HUDEP-2 (cell line): ENCODE results near the gene SPTBN4.

Experiments
- DNase-seq, 76 experiments: peaks; one replicate each; lab custom pipeline; 2025; ENCODE audit not compliant: unreplicated experiment in 76 of 76; lab: John Stamatoyannopoulos, UW

Gene SPTBN4

DNA sequence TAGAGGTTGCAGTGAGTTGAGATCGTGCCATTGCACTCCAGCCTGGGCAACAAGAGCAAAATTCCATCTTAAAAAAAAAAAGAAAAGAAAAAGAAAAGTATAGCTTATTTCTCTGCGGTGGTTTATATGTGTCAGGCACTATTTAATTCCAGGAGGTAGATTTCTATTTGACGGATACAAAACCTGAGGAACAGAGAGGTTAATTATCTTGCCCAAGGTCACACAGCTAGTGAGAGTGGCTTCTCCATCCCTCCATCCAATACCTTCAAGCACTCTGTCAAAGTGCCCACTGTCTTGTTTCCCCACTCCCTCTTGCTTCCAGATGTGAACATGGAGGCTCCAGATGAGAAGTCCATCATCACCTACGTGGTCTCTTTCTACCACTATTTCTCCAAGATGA is 34.8 kb downstream of the SPTBN4 start:
- DNase-seq = no peak

DNA sequence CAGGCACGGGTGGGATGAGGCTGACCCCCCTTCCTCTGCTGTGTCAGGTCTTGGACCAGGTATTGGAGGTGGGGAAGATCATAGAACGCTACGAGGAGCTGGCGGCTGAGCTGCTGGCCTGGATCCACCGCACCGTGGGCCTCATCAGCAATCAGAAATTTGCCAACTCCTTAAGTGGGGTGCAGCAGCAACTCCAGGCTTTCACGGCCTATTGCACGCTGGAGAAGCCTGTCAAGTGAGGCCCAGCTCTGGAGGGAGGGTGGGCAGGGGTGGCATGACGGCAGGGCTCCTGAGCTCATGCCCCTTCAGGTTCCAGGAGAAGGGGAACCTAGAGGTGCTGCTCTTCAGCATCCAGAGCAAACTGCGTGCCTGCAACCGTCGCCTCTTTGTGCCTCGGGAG is 35.3 kb downstream of the SPTBN4 start:
- DNase-seq = no peak

DNA sequence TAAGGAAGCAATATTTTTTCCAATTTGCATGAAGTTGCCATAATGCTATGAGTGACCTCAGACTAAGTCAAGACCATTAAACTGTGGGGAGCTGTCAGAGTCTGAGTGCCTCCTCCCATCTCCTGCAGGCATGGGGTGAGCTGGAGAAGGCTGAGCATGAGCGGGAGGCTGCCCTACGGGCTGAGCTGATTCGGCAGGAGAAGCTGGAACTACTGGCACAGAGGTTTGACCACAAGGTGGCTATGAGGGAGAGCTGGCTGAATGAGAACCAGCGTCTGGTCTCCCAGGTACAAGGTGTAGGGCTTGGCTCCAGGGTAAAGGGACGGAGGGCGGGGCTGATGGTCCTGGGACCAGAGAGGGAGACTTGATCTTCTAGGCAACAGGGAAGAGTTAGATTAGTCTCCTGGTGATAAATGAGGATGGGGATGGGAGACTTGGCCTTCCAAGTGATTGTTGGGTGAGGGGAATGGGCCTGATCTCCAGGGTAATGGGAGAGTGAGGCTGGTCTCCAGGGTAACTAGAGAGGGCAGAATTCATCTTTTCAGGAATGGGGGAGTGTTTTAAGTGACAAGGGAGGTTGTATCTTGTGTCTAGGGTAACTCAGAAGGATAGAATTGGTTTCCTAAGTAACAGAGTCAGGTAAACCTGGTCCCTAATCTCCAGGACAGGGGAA is 36.0 kb downstream of the SPTBN4 start:
- peak in 5 of 76 experiments; percentile 8 to 33 (median 19) for DNase-seq

DNA sequence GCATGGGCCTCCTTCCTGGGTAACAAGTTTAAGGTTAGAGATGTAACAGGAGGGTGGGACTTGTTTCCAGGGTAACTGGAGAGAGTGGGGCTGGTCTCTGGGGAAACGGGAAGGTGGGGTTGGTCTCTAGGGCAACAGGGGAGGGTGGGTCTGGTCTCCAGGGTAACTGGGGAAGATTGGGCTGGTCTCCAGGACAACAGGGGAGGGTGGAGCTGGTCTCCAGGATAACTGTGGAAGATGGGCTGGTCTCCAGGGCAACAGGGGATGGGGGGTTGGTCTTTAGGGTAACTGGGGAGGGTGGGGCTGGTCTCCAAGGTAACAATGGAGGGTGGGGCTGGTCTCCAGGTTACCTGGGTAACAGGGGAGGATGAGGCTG is 36.5 kb downstream of the SPTBN4 start:
- DNase-seq = no peak

DNA sequence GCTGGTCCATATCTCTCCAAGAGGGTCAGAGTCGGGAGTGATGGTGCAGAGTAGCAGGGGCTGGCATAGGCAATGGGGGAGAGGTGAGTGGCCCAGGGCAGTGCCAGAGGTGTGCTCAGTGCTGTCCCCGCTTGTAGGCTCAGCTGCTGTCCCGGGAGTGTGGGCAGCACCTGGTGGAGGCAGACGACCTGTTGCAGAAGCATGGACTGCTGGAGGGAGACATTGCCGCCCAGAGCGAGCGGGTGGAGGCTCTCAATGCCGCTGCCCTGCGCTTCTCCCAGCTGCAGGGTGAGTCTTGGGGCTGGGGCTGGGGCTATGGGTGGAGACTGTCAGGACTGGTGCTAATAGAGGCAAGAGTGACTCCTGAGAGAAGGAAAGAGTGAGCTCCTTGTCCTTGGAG is 39.3 kb downstream of the SPTBN4 start:
- DNase-seq = no peak

DNA sequence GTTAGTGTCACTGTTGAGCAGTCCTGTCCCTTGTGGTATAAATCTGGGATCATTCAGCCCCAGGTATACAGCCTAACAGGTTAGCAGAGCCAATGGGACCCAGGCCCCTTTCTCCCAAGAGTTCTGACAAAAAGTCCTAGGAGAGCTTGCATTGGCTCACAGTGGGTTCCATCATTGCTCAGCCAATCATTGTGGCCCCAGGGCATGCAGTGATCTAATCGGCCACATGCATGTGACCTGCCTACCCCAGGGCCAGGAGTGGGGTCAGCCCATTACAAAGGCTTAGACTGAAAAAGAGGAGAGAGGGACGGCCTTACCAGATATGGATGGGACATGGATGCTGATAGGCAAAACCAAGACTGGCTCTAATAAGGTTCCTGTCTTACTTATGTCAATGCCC is 41.1 kb downstream of the SPTBN4 start:
- DNase-seq = peak in 1 of 76 experiments; percentile 21

DNA sequence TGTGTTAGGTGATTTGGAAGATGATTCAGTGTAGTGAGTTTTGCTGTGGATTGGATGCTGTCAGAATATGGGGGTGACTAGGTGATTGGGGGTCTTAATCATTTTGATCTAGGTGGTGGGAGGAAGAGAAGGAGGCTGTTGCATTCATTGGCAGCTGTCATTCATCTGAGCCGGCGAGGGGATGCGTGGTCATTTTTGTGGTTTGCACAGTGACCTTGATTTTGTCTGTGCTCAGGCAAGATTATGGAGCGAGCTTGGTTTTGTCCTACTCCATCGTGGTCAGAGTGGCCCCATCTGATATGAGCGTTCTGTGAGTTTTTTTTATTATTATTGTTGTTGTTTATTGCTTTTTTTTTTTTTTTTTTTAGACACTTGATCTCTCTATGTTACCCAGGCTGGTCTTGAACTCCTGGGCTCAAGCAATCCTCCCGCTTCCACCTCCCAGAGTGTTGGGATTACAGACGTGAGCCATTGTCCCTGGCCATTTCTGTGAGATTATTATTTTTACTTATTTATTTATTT is 42.0 kb downstream of the SPTBN4 start:
- DNase-seq = no peak

DNA sequence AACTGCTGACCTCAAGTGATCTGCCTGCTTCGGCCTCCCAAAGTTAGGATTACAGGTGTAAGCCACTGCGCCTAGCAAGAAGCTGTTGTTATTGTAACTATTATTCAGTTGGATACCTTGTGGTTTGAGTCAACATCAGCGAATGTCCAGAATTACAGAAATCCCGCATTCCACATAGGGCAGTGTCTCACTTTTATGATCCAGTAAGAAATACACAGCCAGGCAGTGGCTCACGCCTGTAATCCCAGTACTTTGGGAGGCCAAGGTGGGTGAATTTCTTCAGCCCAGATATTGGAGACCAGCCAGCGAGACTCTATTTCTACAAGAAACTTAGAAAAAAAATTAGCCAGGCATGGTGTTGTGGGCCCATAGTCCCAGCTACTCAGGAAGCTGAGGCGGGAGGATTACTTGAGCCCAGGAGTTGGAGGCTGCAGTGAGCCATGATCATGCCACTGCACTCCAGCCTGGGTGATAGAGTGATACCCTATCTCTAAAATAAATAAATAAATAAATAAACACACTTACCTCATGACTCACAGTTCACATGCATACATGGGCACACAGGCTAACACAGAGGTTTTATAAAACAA is 43.8 kb downstream of the SPTBN4 start:
- DNase-seq = no peak

DNA sequence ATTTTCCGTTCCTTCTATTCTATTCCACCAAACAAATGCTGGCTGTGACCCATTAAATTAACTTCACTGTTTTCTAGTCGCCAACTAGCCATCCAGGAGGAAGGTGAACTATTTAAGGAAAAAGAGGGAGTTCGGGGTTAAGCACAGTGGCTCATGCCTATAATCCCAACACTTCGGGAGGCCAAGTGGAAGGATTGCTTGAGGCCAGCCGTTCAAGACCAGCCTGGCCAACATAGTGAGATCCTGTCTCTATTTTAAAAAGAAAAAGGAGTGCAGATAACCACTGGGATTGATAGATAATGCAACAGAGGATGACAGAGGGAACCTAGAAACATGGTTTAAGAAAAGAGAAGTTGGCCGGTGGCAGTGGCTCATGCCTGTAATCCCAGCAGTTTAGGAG is 44.7 kb downstream of the SPTBN4 start:
- no peak for DNase-seq

DNA sequence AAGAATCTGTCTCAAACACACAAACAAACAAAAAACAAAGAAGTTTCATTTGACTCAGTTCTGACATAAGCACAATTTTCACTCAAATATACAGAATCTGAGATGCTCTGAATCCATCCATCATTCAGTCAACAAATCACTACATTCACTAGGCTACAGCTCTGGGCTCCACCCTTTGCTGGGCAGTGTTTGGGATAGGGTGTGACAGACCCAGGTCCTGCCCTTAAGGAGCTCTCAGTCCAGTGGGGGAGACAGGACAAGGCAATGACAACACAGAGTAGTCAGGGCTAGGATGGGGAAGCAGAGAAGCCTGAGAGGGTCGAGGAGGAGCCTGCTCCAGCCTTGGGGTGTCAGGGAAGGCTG is 45.3 kb downstream of the SPTBN4 start:
- DNase-seq = no peak

DNA sequence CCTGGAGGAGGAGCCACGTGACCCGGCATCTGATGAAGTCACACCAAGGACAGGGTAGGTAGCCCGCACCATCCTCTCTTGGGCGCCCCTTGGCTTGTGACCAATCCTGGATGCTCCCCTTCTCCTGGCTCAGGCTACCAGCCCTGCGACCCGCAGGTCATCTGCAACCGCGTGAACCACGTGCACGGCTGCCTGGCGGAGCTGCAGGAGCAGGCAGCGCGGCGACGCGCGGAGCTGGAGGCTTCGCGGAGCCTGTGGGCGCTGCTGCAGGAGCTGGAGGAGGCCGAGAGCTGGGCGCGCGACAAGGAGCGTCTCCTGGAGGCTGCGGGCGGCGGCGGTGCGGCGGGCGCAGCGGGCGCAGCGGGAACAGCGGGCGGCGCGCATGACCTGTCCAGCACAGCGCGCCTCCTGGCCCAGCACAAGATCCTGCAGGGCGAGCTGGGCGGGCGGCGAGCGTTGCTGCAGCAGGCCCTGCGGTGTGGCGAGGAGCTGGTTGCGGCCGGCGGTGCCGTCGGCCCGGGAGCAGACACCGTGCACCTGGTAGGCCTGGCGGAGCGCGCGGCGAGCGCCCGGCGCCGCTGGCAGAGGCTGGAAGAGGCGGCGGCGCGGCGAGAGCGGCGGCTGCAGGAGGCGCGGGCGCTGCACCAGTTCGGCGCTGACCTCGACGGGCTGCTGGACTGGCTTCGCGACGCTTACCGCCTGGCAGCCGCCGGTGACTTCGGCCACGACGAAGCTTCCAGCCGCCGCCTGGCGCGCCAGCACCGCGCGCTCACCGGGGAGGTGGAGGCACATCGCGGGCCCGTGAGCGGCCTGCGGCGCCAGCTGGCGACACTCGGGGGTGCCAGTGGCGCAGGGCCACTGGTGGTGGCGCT is 45.9 kb downstream of the SPTBN4 start:
- no peak for DNase-seq

DNA sequence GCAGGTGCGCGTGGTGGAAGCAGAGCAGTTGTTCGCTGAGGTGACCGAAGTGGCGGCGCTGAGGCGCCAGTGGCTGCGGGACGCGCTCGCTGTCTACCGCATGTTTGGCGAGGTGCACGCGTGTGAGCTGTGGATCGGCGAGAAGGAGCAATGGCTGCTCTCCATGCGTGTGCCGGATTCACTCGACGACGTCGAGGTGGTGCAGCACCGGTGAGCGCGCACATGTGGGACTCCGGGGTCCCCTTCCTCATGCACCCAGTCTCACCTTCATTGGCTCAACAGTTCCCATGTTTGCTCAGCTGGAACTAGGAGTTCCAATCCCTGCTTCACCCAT is 46.5 kb downstream of the SPTBN4 start:
- no peak for DNase-seq

DNA sequence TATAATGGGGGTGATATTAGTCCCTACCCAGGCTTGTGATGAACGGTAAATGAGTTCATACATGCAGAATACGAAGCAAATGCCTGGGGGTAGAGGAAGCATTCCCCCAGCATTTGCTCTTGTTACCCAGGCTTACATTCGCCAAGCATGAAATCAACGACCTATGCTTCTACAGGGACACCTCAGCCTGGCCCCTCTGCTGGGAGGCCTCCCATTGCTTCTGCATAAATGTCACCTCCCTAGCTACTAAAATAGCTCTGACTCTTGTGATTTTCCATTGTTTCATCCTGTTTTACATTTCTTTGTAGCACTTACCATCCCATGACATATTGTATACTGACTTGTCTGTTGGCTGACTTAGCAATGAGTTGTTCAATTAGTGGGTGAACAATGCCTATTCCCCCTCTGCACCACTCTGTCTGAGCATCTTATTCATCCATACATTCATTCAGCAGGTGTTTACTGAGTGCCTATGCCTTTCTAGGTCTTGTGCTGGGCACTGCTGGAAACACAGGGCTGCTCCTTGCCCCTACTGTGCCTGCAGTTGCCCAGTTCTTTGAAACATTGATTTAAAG is 47.0 kb downstream of the SPTBN4 start:
- DNase-seq = no peak

DNA sequence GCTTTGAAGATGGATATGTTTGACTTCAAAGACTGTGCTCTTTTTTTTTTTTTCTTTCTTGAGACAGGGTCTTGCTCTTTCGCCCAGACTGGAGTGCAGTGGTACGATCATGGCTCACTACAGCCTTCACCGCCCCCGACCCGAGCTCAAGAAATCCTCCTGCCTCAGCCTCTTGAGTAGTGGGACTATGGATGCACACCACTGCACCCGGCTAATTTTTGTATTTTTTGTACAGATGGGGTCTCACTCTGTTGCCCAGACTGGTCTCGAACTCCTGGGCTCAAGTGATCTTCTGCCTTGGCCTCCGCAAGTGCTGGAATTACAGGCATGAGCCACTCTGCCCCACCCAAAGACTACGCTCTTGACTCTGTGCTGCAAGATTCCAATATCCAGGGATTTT is 50.4 kb downstream of the SPTBN4 start:
- no peak for DNase-seq

DNA sequence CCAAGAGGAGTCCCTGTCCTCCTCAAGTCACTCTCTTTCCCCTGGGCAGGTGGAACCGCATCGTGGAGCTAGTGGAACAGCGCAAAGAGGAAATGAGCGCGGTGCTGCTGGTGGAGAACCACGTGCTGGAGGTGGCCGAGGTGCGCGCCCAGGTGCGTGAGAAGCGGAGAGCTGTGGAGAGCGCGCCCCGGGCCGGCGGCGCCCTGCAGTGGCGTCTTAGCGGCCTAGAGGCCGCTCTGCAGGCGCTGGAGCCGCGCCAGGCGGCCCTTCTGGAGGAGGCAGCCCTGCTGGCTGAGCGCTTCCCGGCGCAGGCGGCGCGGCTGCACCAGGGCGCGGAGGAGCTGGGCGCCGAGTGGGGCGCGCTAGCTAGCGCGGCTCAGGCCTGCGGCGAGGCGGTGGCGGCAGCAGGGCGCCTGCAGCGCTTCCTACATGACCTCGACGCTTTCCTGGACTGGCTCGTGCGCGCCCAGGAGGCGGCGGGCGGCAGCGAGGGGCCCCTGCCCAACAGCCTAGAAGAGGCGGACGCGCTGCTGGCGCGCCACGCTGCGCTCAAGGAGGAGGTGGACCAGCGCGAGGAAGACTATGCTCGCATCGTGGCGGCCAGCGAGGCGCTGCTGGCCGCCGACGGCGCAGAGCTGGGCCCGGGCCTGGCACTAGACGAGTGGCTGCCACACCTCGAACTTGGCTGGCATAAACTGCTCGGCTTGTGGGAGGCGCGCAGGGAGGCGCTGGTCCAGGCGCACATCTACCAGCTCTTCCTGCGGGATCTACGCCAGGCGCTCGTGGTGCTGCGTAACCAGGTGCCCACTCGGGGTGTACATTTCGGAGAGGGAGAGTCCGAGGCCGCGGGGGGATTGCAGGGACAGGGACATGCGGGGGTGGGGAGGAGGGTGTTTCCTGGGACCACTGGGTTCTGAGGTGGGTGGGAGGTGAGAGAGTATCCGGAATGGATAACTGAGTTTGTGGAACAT is 52.8 kb downstream of the SPTBN4 start:
- peak in 70 of 76 experiments; percentile 25 to 87 (median 73) for DNase-seq

DNA sequence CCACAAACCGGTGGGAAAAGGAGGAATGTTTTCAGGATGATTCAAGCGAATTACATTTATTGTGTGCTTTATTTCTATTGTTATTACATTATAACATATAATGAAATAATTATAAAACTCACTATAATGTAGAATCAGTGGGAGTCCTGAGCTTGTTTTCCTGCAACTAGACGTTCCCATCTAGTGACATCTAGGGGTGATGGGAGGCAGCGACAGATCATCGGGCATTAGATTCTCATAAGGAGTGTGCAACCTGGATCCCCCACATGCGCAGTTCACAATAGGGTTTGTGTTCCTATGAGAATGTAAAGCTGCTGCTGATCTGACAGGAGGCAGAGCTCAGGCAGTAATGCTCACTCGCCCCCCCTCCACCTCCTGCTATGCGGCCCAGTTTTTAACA is 54.5 kb downstream of the SPTBN4 start:
- DNase-seq = peak in 5 of 76 experiments; percentile 14 to 28 (median 15)

DNA sequence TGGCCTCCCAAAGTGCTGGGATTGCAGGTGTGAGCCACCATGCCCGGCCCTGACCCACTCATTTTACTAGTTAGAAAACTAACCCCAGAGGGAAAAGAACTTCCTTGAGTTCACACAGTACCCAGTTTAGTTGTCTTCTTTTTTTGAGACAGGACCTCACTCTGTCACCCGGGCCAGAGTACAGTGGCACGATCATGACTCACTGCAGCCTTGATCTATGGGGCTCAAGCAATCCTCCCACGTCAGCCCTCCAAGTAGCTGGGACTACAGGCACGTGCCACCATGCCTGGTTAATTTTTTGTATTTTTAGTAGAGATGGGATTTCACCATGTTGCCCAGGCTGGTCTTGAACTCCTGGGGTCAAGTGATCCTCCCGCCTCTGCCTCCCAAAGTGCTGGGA is 55.1 kb downstream of the SPTBN4 start:
- peak in 29 of 76 experiments; percentile 11 to 74 (median 41) for DNase-seq

DNA sequence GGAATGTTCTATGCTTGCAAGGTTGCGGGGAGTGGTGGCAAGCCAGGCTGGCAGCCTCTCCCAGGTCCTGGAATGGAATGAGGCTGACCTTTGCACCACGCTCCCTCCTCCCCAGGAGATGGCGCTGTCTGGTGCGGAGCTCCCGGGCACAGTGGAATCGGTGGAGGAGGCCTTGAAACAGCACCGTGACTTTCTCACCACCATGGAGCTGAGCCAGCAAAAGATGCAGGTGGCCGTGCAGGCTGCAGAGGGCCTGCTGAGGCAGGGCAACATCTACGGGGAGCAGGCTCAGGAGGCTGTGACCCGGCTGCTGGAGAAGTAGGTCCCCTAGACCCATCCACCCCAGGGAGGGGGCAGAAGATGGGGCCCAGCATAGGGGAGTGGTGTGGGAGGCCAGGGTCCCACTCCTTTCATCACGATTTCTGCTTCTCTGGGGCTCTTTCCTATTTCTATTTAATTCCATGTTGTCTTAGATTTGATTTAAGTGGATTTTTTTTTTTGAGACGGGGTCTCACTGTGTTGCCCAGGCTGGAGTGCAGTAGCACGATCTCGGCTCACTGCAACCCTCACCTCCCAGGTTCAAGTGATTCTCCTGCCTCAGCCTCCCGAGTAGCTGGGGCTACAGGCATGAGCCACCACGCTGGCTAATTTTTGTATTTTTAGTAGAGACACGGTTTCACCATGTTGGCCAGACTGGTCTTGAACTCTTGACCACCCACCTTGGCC is 56.7 kb downstream of the SPTBN4 start:
- DNase-seq = peak in 74 of 76 experiments; percentile 27 to 90 (median 72)

DNA sequence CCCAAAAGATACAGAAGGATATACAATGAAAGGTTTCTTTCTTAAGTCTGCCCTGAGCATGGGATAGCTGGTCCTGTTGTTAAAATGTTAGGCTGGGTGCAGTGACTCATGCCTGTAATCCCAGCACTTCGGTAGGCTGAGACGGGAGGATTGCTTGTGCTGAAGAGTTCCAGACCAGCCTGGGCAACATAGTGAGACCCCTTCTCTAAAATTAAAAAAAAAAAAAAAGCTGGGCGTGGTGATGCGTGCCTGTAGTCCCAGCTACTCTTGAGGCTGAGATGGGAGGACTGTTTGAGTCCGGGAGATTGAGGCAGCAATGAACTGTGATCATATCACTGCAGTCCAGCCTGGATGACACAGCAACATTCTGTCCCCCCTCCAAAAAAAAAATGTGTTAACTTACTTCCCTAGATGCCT is 57.3 kb downstream of the SPTBN4 start:
- DNase-seq = peak in 21 of 76 experiments; percentile 11 to 59 (median 35)
